Ovary (tissue), 9 donors: Measurements from ENCODE around the gene SDHAF1. TPM values are rescaled to one million over a fixed set of nuclear protein-coding genes. Genes with fewer than 3 reads are reported as not detected.
"Not testable (repeated sequence)": the region's sequence is repeated elsewhere in the genome, so short reads cannot be mapped to it uniquely, and the experiment has no call there.

ENCODE experiments used
- DNase-seq, 5 donors: peaks; one replicate each; pipeline ENCODE4 v3.0.0-alpha.2; 2019 to 2020
- H3K27ac ChIP-seq, 2 donors: fragments of 200-600 bp; one replicate each; pipeline versions ENCODE4 v1.5.1 to v1.8.0; 2019 to 2022
- H3K27me3 ChIP-seq: fragments of 200-600 bp; one replicate; pipeline ENCODE4 v1.8.0; 2022
- H3K36me3 ChIP-seq: fragments of 200-600 bp; sonication (generic); one replicate; pipeline ENCODE4 v1.5.1; 2019
- H3K4me1 ChIP-seq: one replicate; pipeline ENCODE4 v1.8.1; 2013; ENCODE audit warnings: mild to moderate bottlenecking, moderate library complexity; ENCODE audit not compliant: insufficient read depth
- H3K4me3 ChIP-seq: fragments of 200-600 bp; sonication (generic); one replicate; pipeline ENCODE4 v1.5.1; 2017
- H3K9me3 ChIP-seq, 2 donors: fragments of 200-600 bp in 1 of 2; sonication (generic) in 1 of 2; one replicate each; pipeline versions ENCODE4 v1.5.1 to v1.8.1; 2013 to 2019; ENCODE audit warnings: mild to moderate bottlenecking in 1 of 2, moderate library complexity in 1 of 2
- EP300 ChIP-seq: sonication (generic); formaldehyde crosslinking; IDR thresholded peaks from one replicate; pipeline ENCODE4 v1.6.1; 2017; ENCODE audit warnings: antibody characterized with exemption
- POLR2A ChIP-seq: fragments of 450-650 bp; IDR thresholded peaks from one replicate; pipeline ENCODE4 v1.6.1; 2017; ENCODE audit warnings: antibody characterized with exemption, mild to moderate bottlenecking, moderate library complexity
- WGBS, 3 donors: extraction: QIAGEN DNeasy Blood & Tissue Kit in 1 of 3; methylation state at CpG; one replicate each; pipeline versions ENCODE4 v1.1.5 to v1.1.7; 2013 to 2017; 5-methylcytosine and 5-hydroxymethylcytosine counted together
- intact Hi-C, 4 donors: fragments of 100-400 bp; cut with DNase I; formaldehyde crosslinking; loops; one replicate each; pipeline versions ENCODE4 v1.11.0 to v1.15.1; 2022 to 2023
- polyA plus RNA-seq, 2 donors: library from polyadenylated mRNA; stranded (reverse); fragments of 200-250 nt in 1 of 2; fragments of 350-450 nt in 1 of 2; fragmentation: Illumina TruSeq in 1 of 2; extraction: RNeasy Lipid Tissue Mini Kit (QIAGEN cat#74804) in 1 of 2; gene quantifications; one replicate each; pipeline ENCODE4 v1.2.3, GENCODE V29; 2013 to 2014
- total RNA-seq, 7 donors: library from RNA; depleted of rRNA in 2 of 7; stranded (reverse); fragments of >200 nt in 2 of 7; fragmentation: NEBNext Ultra II Directional in 3 of 7; extraction: Animal tissue kit (Norgen Biotek cat#: 25700) in 3 of 7; gene quantifications; one replicate each; pipeline versions ENCODE4 v1.1.0 to v1.2.4, GENCODE V29; 2016 to 2023
- TF ChIP-seq, protein P1 (sequence below), 3 donors: fragments of 450-650 bp in 2 of 3; fragments of 200-600 bp in 1 of 3; IDR thresholded peaks; one replicate each; pipeline versions ENCODE4 v1.5.1 to v1.8.0; 2016 to 2022; ENCODE audit warnings: antibody characterized with exemption in 3 of 3, mild to moderate bottlenecking in 1 of 3
- donor health status: DM: no; HTN: no; CAD: no; lungs with moderate emphysema.
- donor health status: DM: no; HTN: no; CAD: no.
- donor health status: Bipolar disorder and iron deficiency.
- donor health status: DM: yes; HTN: yes; CAD: no.
- donor health status: DM: no; HTN: no; CAD: no.
- donor health status: DM: yes; HTN: yes; CAD: no.

Gene SDHAF1
- total and polyA plus RNA-seq, 9 donors: 11.2 to 78.6 (median 20.2) TPM

DNA sequence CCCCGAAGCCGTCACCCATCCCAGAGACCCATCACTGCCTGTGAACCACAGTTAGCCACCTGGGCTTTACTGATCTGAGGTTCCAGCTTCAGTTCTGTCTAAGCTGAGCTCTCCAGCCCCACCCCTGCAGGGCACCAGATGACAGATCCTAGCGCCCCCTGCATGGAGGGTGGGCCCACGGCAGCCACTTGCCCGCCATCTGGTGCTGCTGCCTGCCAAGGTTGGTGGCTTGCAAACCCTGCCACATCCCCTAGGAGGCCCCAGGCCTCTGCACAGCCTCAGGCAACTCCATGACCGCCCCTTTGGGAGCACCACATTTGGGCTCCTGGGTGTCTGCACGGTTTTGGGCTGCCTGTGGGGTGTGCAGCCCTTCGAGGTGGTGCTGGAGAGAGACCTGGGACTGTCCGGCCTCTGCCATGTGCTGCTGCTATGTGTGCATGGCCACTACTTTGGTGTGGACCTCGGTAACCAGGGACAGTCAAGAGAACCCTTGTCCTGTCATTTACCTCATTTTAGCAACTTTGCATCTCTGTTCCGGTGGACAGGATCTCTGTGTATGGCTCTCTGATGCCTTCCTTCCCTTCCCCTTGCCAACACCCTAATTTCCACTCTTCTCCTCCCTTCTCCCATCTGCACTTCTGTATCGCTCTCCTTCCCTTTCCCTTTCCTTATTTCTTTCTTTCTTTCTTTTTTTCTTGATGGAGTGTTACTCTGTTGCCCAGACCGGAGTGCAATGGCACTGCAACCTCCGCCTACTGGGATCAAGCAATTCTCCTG is 17.4 kb upstream of the SDHAF1 start:
- no peaks in the 10 kb centered on the region for H3K36me3 ChIP-seq
- H3K27me3 ChIP-seq: no peaks in the 10 kb centered on the region
- H3K4me1 ChIP-seq: no peaks in the 10 kb centered on the region
- no peak for DNase-seq
- intact Hi-C loops: no loop called here
- H3K27ac ChIP-seq: no peak overlapping the region
- WGBS, 3 donors: 47 to 49% (median 49%) methylated on average over 14 of the region's 14 CpGs
- H3K9me3 ChIP-seq: no peaks in the 10 kb centered on the region
- no peak overlapping the region for H3K4me3 ChIP-seq
- TF ChIP-seq EP300 (no peak), POLR2A (no peak)
- TF ChIP-seq, protein P1, sequence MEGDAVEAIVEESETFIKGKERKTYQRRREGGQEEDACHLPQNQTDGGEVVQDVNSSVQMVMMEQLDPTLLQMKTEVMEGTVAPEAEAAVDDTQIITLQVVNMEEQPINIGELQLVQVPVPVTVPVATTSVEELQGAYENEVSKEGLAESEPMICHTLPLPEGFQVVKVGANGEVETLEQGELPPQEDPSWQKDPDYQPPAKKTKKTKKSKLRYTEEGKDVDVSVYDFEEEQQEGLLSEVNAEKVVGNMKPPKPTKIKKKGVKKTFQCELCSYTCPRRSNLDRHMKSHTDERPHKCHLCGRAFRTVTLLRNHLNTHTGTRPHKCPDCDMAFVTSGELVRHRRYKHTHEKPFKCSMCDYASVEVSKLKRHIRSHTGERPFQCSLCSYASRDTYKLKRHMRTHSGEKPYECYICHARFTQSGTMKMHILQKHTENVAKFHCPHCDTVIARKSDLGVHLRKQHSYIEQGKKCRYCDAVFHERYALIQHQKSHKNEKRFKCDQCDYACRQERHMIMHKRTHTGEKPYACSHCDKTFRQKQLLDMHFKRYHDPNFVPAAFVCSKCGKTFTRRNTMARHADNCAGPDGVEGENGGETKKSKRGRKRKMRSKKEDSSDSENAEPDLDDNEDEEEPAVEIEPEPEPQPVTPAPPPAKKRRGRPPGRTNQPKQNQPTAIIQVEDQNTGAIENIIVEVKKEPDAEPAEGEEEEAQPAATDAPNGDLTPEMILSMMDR (IDR thresholded peaks at IDR 0.05): no peak

DNA sequence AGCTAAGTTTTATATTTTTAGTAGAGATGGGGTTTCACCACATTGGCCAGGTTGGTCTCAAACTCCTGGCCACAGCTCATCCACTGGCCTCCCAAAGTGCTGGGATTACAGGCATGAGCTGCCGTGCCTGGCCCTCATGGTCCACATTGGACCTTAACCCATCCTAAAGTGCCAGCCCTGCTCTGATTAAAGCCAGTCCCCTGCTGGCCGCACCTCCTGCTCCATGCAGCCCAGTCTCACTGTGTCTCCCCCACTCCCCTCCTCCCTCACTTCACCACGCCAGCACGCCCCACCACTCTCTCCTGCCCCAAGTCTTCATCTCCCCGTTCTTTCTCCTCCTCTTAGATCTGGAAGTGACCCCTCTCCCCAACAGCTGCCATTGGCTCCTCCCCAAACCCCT is 16.7 kb upstream of the SDHAF1 start:
- Histone ChIP-seq H3K9me3 (no peaks in the 10 kb centered on the region), H3K4me1 (no peaks in the 10 kb centered on the region), H3K36me3 (no peaks in the 10 kb centered on the region), H3K27ac (no peak overlapping the region), H3K27me3 (no peaks in the 10 kb centered on the region), H3K4me3 (no peak overlapping the region)
- 36 to 41% (median 36%) methylated on average over 5 of the region's 5 CpGs for WGBS, 3 donors
- intact Hi-C loops: no loop called here
- TF ChIP-seq POLR2A (no peak), EP300 (no peak)
- TF ChIP-seq, protein P1 (IDR thresholded peaks at IDR 0.05): no peak
- DNase-seq: no peak

DNA sequence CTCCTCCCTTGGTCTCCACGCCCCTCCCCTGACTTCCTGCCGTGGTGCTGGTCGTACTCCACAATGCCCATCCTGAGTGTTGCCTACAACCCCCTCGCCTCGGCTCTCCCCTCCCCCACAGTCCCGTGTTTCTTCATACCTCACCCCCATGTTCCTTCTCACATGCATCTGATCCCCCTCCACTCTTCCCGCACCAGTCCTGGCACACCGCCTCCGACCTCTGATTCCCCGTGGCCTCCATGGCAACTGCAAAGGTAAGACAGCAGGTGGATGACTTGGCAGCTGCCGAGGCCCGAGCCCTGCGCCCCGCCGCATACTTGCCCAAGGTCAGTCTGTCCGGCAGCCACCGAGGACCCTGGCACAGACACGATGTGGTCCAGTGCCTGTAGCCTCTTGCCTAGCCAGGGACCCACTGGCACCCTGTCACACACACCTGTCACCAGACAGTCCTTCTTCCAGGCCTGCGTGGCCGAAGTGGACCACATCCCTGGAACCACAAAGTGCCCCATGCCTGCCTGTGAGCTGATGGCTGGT is 16.1 kb upstream of the SDHAF1 start:
- no peak overlapping the region for H3K4me3 ChIP-seq
- no peaks in the 10 kb centered on the region for H3K9me3 ChIP-seq
- no peak for DNase-seq
- H3K36me3 ChIP-seq: no peaks in the 10 kb centered on the region
- H3K4me1 ChIP-seq: no peaks in the 10 kb centered on the region
- no peak overlapping the region for H3K27ac ChIP-seq
- 54 to 60% (median 56%) methylated on average over 20 of the region's 20 CpGs for WGBS, 3 donors
- intact Hi-C loops: no loop called here
- TF ChIP-seq POLR2A: no peak
- TF ChIP-seq, protein P1 (IDR thresholded peaks at IDR 0.05): no peak
- TF ChIP-seq EP300: no peak
- no peaks in the 10 kb centered on the region for H3K27me3 ChIP-seq

DNA sequence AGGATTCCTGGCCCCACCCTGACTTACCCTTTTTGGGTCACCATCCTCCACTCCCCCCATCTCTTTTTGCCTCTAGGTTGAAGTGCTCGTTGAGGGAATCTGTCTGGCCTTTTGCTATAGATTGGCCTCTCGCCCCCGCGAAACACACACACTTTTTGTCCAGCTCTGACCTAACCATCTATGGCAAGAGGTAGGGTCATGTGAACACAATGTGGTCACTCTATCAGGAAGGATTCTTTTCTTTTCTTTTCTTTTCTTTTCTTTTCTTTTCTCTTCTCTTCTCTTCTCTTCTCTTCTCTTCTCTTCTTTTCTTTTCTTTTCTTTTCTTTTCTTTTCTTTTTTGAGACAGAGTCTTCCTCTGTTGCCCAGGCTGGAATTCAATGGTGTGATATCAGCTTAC is 14.0 kb upstream of the SDHAF1 start:
- H3K27ac ChIP-seq, DNase-seq, H3K27me3 ChIP-seq, H3K9me3 ChIP-seq, H3K36me3 ChIP-seq, H3K4me1 ChIP-seq, intact Hi-C loops, H3K4me3 ChIP-seq: not testable (repeated sequence)
- 77 to 89% (median 84%) methylated on average over 4 of the region's 4 CpGs for WGBS, 3 donors

DNA sequence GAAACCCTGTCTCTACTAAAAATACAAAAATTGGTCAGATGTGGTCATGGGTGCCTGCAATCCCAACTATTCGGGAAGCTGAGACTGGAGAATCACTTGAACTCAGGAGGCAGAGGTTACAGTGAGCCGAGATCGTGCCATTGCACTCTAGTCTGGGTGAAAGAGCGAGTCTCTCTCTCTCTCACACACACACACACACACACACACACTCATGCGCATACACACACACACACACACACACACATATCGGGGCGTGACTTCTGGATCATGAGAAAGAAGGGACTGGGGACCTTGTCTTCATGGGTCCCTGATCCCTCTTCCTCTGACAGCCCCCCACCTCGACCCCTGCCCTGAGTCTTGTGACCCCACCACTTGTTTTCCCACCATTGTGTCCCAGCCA is 11.8 kb upstream of the SDHAF1 start:
- no peaks in the 10 kb centered on the region for H3K9me3 ChIP-seq
- H3K27me3 ChIP-seq: no peaks in the 10 kb centered on the region
- intact Hi-C loops: no loop called here
- no peak for TF ChIP-seq EP300
- TF ChIP-seq POLR2A: no peak
- TF ChIP-seq, protein P1 (IDR thresholded peaks at IDR 0.05): no peak
- no peak overlapping the region for H3K27ac ChIP-seq
- DNase-seq: no peak
- no peaks in the 10 kb centered on the region for H3K36me3 ChIP-seq
- no peak overlapping the region for H3K4me3 ChIP-seq
- H3K4me1 ChIP-seq: no peaks in the 10 kb centered on the region
- WGBS, 3 donors: 78 to 79% (median 78%) methylated on average over 8 of the region's 8 CpGs
